ENCODE measurements around the gene CFAP119. TPM values are rescaled to one million over a fixed set of nuclear protein-coding genes. Genes with fewer than 3 reads are reported as not detected.

Gene CFAP119
- total RNA-seq = 0.28 and 0.68 TPM in 2 replicates

DNA sequence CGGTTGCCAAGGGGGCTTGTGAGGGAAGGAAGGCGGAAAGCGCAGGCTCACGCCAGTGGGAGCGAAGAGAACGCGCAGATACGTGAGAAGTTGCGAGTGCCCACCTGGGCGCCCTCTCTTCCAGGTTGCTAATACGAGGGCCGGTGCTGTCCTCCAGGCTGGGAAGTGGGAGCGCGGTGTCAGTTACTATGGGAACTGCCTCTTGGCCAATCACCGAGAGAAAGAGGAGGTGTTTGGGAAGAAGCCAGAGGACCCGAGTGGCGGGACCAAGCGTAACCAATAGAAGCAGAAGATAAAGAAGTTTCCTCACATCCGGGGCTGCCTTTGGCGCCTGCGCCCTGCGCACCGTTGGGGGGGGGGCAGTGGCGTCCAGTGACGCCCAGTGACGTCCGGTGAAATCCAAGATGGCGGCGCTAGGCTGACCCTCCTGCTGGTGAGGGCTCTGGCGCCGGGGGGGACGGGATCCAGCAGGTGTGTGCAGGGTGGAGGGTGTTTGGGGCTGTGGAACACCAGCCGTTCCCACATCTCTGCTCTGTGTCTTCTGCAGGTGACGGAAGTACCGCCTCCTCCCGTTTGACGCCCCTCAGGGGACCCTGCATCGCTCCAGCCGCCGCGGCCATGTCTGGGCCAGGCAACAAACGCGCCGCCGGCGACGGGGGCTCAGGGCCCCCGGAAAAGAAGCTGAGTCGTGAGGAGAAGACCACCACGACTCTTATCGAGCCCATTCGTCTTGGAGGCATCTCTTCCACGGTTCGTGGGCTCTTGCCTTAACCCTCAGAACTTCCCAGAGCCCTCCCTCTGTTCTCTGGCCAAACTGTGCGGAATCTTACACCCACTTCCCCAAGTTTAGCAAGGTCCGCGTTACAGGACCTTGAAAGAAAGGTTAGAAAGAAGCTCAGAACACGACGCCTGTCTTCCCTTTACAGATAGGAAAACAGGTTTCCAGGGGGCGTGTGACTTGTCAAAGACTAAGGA lies at the start of gene CFAP119, which contains the start of gene RNF40:
CFAP119 (minus strand) TSS at position 135 of the 975 bp plus-strand sequence. CDS start 314 bp downstream, outside the sequence.
RNF40 (plus strand) TSS at position 395 of the 975 bp plus-strand sequence; CDS start at position 619, 224 bp downstream.

GRCh38 chr16:30786936-30787612 lies 25.2 kb upstream of the CFAP119 start, which contains the start of gene ZNF629:
ZNF629 (minus strand) TSS chr16:30787205; CDS start chr16:30784482, 2,723 bp downstream.

GRCh38 chr16:30747799-30748633 lies 13.8 kb downstream of the CFAP119 start, which contains the start of gene PHKG2:
PHKG2 (plus strand) TSS chr16:30748425; CDS start chr16:30748821, 396 bp downstream.

Other genes starting within 250 kb of the CFAP119 start
- gene ZNF768, start 235.5 kb downstream of the CFAP119 start, total RNA-seq = 31.5 and 34.2 TPM in 2 replicates
- 5.7 and 6.8 TPM in 2 replicates for gene ZNF747, start 227.2 kb downstream of the CFAP119 start, total RNA-seq
- 3.4 and 4.3 TPM in 2 replicates for gene ZNF764, start 203.7 kb downstream of the CFAP119 start, total RNA-seq
- gene ZNF688, start 190.3 kb downstream of the CFAP119 start, total RNA-seq = 4.8 and 5.5 TPM in 2 replicates
- 4.1 and 8.2 TPM in 2 replicates for gene ZNF785, start 176.4 kb downstream of the CFAP119 start, total RNA-seq
- 3.1 and 4.7 TPM in 2 replicates for gene ZNF689, start 151.7 kb downstream of the CFAP119 start, total RNA-seq
- gene PRR14, start 111.1 kb downstream of the CFAP119 start, total RNA-seq = 7.9 and 10.5 TPM in 2 replicates
- 14.7 and 20.6 TPM in 2 replicates for gene FBRS, start 103.6 kb downstream of the CFAP119 start, total RNA-seq
- gene SRCAP, start 62.9 kb downstream of the CFAP119 start, total RNA-seq = 15.4 and 49.9 TPM in 2 replicates
- gene PHKG2, start 13.6 kb downstream of the CFAP119 start, total RNA-seq = 12.0 and 15.7 TPM in 2 replicates
- gene RNF40, start 260 bp upstream of the CFAP119 start, total RNA-seq = 51.6 and 73.9 TPM in 2 replicates
- 6.2 and 12.6 TPM in 2 replicates for gene ZNF629, start 25.1 kb upstream of the CFAP119 start, total RNA-seq
- 25.1 and 28.7 TPM in 2 replicates for gene BCL7C, start 132.0 kb upstream of the CFAP119 start, total RNA-seq
- gene CTF1, start 134.6 kb upstream of the CFAP119 start, total RNA-seq = 0.68 and 1.2 TPM in 2 replicates
- gene FBXL19, start 161.5 kb upstream of the CFAP119 start, total RNA-seq = 17.4 and 21.7 TPM in 2 replicates
- gene ORAI3, start 187.0 kb upstream of the CFAP119 start, total RNA-seq = 14.0 and 33.7 TPM in 2 replicates
- 1.4 and 6.9 TPM in 2 replicates for gene SETD1A, start 195.7 kb upstream of the CFAP119 start, total RNA-seq
- 4.1 and 4.7 TPM in 2 replicates for gene HSD3B7, start 223.1 kb upstream of the CFAP119 start, total RNA-seq
- under 0.01 and 0.07 TPM in 2 replicates for gene STX1B, start 248.6 kb upstream of the CFAP119 start, total RNA-seq